HG03095 (cell line): Measurements from ENCODE around the gene C2orf80.
"Not testable (repeated sequence)": the region's sequence is repeated elsewhere in the genome, so short reads cannot be mapped to it uniquely, and the experiment has no call there.

Source experiments
- ATAC-seq: cut with Tn5 transposase; IDR thresholded peaks from one replicate; pipeline ENCODE4 v1.9.1; 2021; ENCODE audit warnings: moderate library complexity; ENCODE audit not compliant: unreplicated experiment

The C2orf80 gene

GRCh38 chr2:208135794-208136715 lies 53.8 kb downstream of the C2orf80 start:
- ATAC-seq: no peak

DNA sequence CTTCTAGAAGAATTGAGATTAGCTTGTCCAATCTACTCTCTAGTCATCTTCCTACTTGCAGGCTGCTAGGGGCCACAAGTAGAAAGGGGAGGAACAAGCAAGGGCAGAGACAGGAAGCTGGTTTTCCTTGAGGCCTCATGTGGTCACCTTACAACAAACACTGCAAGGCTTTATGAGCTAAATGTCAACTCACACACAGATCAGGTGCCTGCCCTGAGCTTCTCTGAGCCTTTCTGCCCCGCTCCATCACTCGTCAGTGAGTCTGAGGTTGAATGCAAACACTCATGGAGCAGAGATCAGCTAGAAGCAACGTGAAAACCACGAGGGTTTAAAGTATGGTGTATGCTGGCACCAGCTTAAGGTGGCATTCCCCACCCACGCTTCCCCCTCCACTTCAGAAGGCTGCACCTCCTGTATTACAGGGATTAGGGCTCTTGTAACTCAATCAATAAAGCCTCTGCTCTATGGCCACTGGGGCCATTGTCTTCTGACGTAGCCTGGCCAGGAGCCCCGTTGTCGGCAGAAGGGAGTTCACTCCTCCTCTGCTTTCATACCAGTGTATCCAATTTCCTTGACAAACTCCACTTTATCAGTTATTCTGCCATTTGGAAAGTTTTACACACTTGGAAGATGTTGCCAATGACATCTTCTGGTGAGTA lies 54.8 kb downstream of the C2orf80 start:
- peak; percentile 76 for ATAC-seq

- ATAC-seq: no peak
These were observed 59.1 kb downstream of the C2orf80 start for GRCh38 chr2:208130712-208131110.

GRCh38 chr2:208129744-208130711 lies 59.8 kb downstream of the C2orf80 start, which contains the start of gene CRYGC:
CRYGC (minus strand) TSS chr2:208129828; CDS start chr2:208129792, 36 bp downstream.
- no peak for ATAC-seq

GRCh38 chr2:208128136-208128535 lies 61.7 kb downstream of the C2orf80 start:
- no peak for ATAC-seq

- ATAC-seq: no peak
These were observed 62.7 kb downstream of the C2orf80 start for GRCh38 chr2:208127090-208127489.

- no peak for ATAC-seq
These were observed 64.6 kb downstream of the C2orf80 start for GRCh38 chr2:208125251-208125650.

DNA sequence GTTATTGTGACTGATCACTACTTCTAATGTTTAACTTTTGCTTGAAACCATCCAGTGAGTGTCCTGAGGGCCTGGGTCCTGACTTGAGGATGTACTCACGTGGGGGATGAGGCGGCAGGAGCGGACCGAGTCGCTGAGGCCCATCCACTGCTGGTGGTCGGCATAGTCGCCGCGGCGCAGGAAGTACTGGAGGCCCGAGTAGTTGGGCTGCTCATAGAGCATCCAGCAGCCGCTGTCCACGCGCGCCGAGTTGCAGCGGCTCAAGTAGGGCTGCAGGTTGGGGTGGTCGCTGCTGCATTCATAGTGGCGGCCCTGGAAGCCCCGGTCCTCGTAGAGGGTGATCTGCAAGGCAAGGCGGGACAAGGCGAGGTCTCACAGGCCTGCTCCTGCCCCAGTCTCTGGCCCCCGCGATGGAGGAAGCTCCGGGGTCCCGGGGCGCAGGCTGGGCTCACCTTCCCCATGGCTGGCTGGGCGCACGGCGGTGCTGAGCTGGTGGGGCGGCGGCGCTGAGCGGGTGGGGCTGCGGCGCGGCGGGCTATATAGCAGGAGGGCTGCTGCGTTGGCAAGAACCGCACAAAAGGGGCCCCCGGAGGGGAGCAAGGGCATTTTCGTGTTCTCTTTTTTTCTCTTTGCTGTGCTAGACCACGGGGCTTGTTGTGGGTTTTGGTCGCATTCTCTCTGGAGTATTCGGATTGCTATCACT lies 65.7 kb downstream of the C2orf80 start, which contains the start of gene CRYGD:
TSS of gene CRYGD (minus strand) at position 512 of the 703 bp plus-strand sequence. CDS start at position 461, 51 bp downstream.
- not testable (repeated sequence) for ATAC-seq

GRCh38 chr2:208122248-208122647 lies 67.6 kb downstream of the C2orf80 start:
- ATAC-seq: no peak

DNA sequence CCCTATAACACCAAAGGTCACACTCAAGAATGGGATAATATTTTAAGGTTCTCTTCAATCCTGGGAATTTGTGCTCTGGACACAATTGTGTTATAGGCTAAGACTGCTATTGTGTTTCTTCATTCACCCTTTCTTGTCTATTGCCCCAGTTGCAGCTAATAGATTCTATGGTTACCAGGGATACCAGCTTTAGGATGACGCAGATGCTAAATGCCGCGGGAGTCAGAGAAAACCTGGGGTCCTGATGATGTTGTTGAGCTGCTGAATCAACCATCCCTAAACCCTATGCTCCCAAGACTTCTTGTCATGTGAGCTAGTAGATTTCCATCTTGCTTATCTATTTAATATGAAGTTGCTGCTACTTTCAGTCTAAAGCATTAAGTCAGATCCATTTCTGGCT lies 70.9 kb downstream of the C2orf80 start:
- no peak for ATAC-seq

GRCh38 chr2:208117390-208117789 lies 72.4 kb downstream of the C2orf80 start:
- not testable (repeated sequence) for ATAC-seq
